Brain pericyte (primary cell): ENCODE measurements around the gene ANKRD52.
"Not testable (repeated sequence)": the region's sequence is repeated elsewhere in the genome, so short reads cannot be mapped to it uniquely, and the experiment has no call there.

Experiments used
- DNase-seq: peaks from one replicate; pipeline ENCODE4 v3.0.0-alpha.2; 2012; ENCODE audit warnings: low read depth, low spot score

The ANKRD52 gene

DNA sequence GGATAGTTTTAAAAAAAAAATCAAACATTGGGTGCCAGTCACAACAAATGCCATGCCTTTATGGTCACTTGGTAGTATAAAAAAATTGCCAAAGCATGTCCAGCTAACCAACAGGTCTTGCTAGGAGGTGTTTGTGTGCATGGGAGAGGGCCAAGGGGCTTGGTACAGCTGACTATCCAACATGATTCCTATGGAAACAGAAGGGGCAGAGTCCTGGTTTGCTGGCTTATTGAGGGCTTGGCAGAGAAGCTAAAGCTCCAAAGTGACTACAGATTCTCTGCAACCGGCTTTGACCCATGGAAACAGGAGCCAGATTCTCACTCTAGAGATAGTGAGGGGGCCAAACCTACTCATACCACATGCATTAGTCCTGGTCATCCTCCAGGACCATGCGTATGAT, 14.3 kb upstream of the ANKRD52 start:
- not testable (repeated sequence) for DNase-seq

- no peak for DNase-seq
These were observed 12.8 kb upstream of the ANKRD52 start for GRCh38 chr12:56271031-56271430.

- no peak for DNase-seq
These were observed 9.4 kb upstream of the ANKRD52 start for GRCh38 chr12:56267443-56268071.

DNA sequence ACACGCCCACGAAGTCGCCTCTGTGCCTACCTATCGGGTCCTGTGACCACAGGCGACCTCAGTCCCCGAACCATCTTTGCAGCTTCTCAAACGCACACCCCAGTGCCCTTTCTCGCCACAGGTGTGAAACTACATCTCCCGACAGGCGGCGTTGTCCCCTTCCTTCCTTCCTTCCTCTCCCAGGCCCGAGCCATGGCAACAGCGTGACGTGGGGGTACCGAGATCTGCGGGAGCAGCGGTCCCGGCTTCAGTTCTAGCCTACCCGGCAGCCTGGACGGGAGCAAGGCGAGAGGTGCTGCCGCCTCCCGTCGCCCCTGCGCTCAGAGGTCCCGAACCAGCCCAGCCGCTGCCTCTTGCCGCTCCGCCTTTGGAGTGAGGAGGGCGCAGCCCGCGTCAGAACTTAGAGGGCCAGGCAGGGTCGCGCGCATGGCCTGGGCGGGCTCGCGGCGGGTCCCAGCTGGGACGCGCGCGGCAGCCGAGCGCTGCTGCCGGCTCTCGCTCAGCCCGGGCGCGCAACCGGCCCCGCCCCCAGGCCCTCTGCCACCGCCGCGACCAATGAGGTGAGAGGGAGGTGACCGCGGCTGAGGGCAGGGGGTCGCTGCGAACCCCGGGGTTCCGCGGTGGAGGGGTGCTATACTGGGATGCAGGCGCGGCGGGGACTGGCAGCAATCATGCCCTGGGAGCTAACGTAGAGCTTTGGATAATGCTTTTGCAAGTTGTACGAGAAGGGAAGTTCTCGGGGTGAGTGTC, 8.7 kb upstream of the ANKRD52 start, which contains the start of gene COQ10A:
Gene COQ10A (plus strand): TSS at position 250 of the 750 bp plus-strand sequence. CDS start 177 bp downstream, at position 427.
- peak; percentile 47 for DNase-seq

- not testable (repeated sequence) for DNase-seq
These were observed 8.0 kb upstream of the ANKRD52 start for GRCh38 chr12:56266068-56266692.

DNA sequence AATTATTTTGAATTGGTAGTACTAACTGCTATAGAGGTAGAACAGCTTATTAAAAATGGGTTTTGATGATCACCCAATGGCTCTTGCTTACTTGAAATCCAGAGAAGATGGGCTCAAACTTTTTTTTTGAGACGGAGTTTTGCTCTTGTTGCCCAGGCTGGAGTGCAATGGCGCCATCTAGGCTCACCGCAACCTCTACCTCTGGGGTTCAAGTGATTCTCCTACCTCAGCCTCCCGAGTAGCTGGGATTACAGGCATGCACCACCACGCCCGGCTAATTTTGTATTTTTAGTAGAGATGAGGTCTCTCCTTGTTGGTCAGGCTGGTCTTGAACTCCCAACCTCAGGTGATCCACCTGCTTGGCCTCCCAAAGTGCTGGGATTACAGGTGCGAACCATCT, 4.8 kb upstream of the ANKRD52 start:
- not testable (repeated sequence) for DNase-seq

DNA sequence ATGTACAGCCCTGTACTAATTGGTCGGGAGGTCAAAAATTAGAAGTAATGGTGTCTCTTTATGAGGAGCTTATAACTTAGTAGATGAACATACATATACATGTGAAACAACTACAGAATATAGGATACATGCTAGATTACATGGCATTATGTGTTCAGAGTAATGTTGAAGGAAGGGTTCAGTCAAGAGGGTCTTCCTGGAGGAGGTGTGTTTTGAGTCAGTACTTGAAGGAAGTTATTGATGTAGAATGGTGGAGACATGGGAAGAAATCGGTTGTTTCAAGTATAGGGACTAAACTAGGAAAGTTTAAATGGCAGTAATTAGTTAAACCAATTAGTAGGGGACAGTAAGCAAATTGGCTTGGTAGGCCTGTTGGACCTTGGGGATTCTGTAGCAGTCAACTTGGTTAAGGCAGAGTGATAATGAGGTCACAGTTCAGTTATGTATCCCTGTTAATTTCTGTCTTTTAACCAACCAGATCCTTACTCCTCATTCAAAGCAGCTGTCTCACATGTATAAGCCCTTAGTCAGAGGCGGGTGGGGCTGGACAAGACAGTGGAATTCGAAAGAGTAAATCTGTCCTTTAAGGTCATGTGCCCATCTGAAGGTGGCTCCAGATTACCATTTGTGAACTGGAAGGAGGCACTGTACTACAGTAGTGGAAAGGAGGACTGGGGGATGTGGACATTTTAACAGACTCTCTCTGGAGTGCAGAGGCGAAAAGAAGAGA, 3.5 kb upstream of the ANKRD52 start:
- DNase-seq: no peak

DNA sequence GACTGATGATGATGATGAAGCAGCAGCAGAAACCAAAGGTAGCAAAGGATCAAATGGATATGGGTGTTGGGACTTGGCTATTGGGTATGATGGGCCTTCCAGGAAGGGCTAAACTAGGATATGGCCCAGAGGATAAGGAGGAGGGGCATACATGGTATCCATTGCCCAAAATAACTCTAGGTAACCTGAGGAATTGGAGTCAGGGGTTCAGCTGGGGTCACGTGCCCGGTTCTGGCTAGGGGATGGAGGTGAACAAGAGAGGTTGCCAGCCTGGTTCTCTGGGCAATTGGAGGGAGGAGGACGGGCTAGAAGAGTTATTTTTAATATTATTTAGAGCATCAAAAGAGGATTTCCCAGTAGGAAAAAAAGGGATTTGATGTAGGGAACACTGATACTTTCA, 2.7 kb upstream of the ANKRD52 start:
- no peak for DNase-seq

DNA sequence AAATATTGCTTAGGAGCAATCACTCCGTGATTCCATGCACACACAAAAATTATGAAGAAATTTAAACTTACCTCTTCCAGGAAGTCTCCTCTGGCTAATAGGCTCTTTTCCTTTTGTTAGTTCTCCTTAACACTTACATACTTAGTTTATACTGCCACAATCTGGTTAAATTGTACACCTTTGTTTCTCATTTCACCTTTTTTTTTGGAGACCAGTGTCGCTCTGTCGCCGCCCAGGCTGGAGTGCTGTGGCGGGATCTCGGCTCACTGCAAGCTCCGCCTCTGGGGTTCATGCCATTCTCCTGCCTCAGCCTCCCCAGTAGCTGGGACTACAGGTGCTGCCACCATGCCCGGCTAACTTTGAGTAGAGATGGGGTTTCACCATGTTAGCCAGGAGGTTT, 2.2 kb upstream of the ANKRD52 start:
- DNase-seq: no peak

DNA sequence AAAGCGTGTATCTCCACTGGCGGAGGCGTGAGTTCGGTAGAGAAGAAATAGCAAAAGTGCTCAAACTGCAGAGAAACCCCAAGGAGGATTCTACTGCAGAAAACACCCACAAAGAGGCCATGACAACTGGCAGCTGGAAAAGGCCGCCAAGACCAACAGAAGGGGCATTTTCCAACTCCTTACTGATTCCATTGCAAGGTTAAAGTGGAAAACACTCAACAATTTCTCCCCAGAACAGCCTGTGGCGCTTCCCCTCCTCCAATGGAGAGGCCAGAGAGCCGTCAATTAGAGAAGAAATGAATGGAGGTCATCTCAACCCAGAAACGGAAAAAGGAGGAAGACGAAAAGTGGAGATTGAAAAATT, 618 bp upstream of the ANKRD52 start:
- DNase-seq: no peak

GRCh38 chr12:56257491-56258067, 605 bp downstream of the ANKRD52 start:
- no peak for DNase-seq

- DNase-seq: no peak
These were observed 1.1 kb downstream of the ANKRD52 start for GRCh38 chr12:56257071-56257470.

GRCh38 chr12:56256326-56256960, 1.7 kb downstream of the ANKRD52 start:
- DNase-seq: no peak

DNA sequence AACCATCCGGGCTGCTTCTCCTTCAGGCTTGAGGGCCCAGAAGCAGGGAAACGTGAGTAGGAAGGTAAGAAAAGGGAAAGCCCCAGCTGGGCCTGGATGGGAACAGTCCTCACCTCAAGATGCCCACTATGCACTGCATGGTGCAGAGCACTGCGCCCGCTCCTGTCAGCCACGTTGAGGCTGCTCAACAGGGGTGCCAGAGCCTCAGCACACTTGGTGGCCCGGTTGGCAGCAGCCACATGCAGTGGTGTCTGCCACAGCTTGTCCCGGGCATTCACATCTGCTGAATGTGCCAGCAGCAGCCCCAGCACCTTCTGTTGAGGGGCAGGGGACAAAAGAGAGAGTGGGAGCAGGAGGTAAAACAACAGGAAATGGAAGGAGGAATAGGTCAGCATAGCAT, 2.5 kb downstream of the ANKRD52 start:
- no peak for DNase-seq

- DNase-seq: no peak
These were observed 5.1 kb downstream of the ANKRD52 start for GRCh38 chr12:56253091-56253490.

- no peak for DNase-seq
These were observed 5.5 kb downstream of the ANKRD52 start for GRCh38 chr12:56252649-56253048.

DNA sequence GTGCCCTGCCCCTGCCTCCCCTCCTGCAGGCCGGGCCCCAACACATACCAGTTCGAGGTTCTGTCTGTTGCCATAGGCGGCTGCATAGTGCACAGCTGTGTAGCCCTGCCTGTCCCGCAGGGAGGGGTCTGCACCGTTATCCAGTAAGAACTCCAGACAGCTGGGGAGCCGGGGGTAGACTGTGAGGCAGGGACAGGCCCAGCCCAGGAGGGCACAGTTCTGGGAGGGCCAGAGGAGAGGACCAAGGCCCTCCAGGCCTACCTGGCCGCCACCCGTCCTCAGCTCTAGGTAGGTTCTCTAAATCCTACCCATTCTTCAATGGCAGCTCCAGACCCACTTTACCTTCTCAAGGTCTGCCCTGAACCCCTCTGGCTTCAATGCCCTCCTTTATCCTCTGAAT, 9.5 kb downstream of the ANKRD52 start:
- DNase-seq: no peak

DNA sequence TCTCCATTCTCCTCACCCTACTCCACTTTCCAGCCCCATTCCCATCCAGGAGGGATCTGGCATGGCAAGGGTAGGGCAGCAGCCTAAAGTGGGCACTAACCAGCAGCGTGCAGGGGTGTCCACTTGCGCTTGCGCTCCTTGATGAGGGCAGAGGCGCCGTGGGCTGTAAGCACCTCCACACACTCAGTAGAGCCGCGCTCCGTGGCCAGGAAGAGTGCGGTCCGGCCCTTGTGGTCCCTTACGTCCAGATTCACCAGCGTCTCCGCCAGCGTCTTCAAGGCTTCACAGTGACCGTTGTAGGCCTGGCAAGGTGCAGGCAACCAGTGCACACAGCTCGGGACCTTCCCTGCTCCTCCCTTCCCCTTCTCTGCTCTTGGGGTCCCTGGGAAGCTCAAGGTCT, 10.3 kb downstream of the ANKRD52 start:
- no peak for DNase-seq

DNA sequence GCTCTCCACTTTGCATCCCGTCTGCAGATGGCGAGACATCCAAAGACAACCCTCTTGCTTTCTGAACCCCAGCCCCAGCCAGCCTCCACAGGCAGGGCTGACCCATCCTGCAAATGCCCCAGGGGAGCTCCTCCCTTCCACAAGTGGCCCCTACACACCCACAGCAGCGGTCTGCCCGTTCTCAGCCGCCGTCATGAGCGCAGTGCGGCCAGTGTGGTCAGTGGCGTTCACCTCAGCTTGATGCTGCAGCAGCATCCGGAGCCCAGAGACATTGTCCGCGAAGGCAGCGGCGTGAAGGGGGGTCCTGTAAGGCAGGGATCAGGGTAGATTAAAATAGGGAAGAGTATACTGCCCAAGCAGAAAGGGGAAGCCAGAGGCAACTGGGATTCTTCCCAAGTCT, 13.7 kb downstream of the ANKRD52 start:
- no peak for DNase-seq

DNA sequence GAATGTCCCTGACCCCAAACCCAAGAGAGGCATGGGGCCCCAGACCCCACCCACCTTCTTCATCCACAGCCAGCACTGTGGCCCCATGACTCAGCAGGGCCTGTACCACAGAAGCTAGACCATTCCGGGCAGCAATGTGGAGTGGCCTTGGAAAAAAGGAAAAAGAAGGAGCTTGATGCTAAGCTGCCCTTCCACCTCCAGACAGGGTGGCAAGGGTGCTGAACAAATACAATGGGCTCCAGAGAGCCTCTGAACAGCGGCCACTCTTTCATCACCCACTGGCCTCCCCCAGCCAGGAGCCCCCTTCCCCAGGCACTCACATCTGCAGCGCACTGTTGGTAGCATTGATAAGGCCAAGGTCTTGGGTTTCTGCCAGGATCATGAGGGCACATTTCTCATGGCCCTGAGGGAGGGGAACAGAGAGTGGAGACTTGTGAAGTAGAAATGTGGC, 14.4 kb downstream of the ANKRD52 start:
- DNase-seq: no peak

GRCh38 chr12:56242986-56243385, 15.2 kb downstream of the ANKRD52 start:
- no peak for DNase-seq
